ENCODE data around the gene CRYZL1.

- TF ChIP-seq EZH2 (IDR thresholded peaks at IDR 0.05; ENCODE audit: insufficient read depth, poor library complexity, severe bottlenecking): no peak
- TF ChIP-seq EZH2phosphoT487 (IDR thresholded peaks at IDR 0.05; ENCODE audit: insufficient read depth, low read depth): no peak
These were observed 717 bp downstream of the CRYZL1 start for GRCh38 chr21:33640697-33641351.
